Tibial nerve (tissue), 4 donors: ENCODE data around the gene EHHADH. TPM values are rescaled to one million over a fixed set of nuclear protein-coding genes. Genes with fewer than 3 reads are reported as not detected.

ENCODE experiments used
- DNase-seq, 2 donors: peaks; one replicate each; pipeline ENCODE4 v3.0.0-alpha.2; 2019; ENCODE audit warnings: low spot score in 2 of 2
- H3K27ac ChIP-seq, 4 donors: fragments of 200-600 bp; sonication (generic) in 3 of 4; one replicate each; pipeline ENCODE4 v1.5.1; 2017 to 2019; ENCODE audit warnings: mild to moderate bottlenecking in 1 of 4
- H3K27me3 ChIP-seq, 2 donors: fragments of 200-600 bp; sonication (generic) in 1 of 2; one replicate each; pipeline versions ENCODE4 v1.5.1 to v1.6.0; 2017 to 2019
- H3K36me3 ChIP-seq, 3 donors: fragments of 200-600 bp; sonication (generic); one replicate each; pipeline ENCODE4 v1.5.1; 2018 to 2019
- H3K4me1 ChIP-seq, 4 donors: fragments of 200-600 bp; sonication (generic) in 3 of 4; one replicate each; pipeline ENCODE4 v1.5.1; 2017 to 2019
- H3K4me3 ChIP-seq, 4 donors: fragments of 200-600 bp; sonication (generic) in 3 of 4; one replicate each; pipeline ENCODE4 v1.5.1; 2017 to 2019; ENCODE audit warnings: mild to moderate bottlenecking in 1 of 4, moderate library complexity in 1 of 4
- H3K9me3 ChIP-seq, 4 donors: fragments of 200-600 bp; sonication (generic) in 3 of 4; one replicate each; pipeline ENCODE4 v1.5.1; 2017 to 2019
- EP300 ChIP-seq, 2 donors: sonication (generic); formaldehyde crosslinking; IDR thresholded peaks; one replicate each; pipeline ENCODE4 v1.6.1; 2017; ENCODE audit warnings: antibody characterized with exemption in 2 of 2, mild to moderate bottlenecking in 1 of 2
- POLR2A ChIP-seq, 2 donors: fragments of 450-650 bp; IDR thresholded peaks; one replicate each; pipeline ENCODE4 v1.6.1; 2017; ENCODE audit warnings: antibody characterized with exemption in 2 of 2, mild to moderate bottlenecking in 2 of 2, moderate library complexity in 2 of 2
- WGBS, 2 donors: methylation state at CpG; one replicate each; pipeline ENCODE4 v1.1.5; 2018; 5-methylcytosine and 5-hydroxymethylcytosine counted together
- total RNA-seq, 4 donors: library from RNA; depleted of rRNA; stranded (reverse); fragments of >200 nt; gene quantifications; one replicate each; pipeline ENCODE4 v1.1.0, GENCODE V29; 2016
- TF ChIP-seq, protein P1 (sequence below), 5 experiments: fragments of 200-600 bp in 3 of 5; fragments of 450-650 bp in 2 of 5; sonication (generic) in 3 of 5; IDR thresholded peaks; one replicate each; pipeline ENCODE4 v1.5.1; 2016 to 2019; ENCODE audit warnings: antibody characterized with exemption in 5 of 5, mild to moderate bottlenecking in 3 of 5, moderate library complexity in 2 of 5

The EHHADH gene
- total RNA-seq, 4 donors from 2014 or later = 3.1 to 5.2 (median 4.1) TPM

DNA sequence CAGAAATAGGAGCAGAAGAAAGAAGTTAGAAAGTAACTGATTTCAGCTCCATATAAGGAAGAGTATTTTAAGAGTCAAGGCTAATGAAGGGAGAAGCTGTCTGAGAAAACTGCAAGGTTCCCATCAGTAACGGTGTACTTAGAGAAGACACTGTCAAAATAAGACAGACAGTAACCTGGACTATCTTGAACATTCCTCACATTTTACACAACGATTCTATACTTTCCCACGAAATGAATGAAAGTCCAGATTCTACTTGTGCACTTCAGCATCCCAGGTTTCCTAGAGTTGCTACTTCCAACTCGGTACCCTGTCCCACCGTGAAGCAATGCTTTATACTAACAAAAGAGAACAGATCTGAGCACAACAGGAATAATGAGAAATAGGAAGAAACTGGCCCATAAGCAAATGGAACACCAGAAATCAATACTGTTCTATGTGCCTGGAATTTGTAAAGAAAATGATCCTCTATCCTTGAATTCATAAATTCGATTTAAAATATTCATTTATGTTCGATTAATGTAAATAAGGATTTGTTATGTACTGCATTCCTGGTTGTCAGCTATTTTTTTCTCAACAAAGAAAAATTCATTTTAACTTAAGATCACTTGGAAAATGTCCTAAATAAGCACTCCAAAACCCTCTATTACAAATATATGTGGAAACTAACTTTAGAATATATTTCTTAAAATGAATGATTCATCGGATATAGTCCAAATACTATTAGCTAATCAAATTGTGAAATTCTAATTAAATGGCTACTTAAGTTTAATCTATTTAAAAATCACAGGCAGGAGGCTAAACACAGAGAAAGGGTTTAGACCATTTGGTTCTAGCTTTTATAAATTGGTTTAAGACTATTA, 102.5 kb downstream of the EHHADH start:
- WGBS, 2 donors = 47 to 50% methylated on average over 8 of the region's 8 CpGs
- Histone ChIP-seq H3K36me3 (no peaks in the 10 kb centered on the region), H3K27me3 (no peaks in the 10 kb centered on the region), H3K9me3 (no peaks in the 10 kb centered on the region), H3K4me3 (peak overlapping the region in 3 of 4 donors; percentile 53 to 78 (median 64)), H3K27ac (peak overlapping the region in 3 of 4 donors; percentile 84 to 97 (median 86)), H3K4me1 (peaks cover 0 to 51% (median 7%) of the 10 kb centered on the region in 4 donors)
- no peak for DNase-seq
- TF ChIP-seq EP300 (IDR thresholded peaks at IDR 0.05) = no peak
- TF ChIP-seq, protein P1, sequence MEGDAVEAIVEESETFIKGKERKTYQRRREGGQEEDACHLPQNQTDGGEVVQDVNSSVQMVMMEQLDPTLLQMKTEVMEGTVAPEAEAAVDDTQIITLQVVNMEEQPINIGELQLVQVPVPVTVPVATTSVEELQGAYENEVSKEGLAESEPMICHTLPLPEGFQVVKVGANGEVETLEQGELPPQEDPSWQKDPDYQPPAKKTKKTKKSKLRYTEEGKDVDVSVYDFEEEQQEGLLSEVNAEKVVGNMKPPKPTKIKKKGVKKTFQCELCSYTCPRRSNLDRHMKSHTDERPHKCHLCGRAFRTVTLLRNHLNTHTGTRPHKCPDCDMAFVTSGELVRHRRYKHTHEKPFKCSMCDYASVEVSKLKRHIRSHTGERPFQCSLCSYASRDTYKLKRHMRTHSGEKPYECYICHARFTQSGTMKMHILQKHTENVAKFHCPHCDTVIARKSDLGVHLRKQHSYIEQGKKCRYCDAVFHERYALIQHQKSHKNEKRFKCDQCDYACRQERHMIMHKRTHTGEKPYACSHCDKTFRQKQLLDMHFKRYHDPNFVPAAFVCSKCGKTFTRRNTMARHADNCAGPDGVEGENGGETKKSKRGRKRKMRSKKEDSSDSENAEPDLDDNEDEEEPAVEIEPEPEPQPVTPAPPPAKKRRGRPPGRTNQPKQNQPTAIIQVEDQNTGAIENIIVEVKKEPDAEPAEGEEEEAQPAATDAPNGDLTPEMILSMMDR (IDR thresholded peaks at IDR 0.05) = no peak
- TF ChIP-seq POLR2A (IDR thresholded peaks at IDR 0.05) = no peak

- H3K4me1 ChIP-seq = peaks cover 0 to 51% (median 7%) of the 10 kb centered on the region in 4 donors
- no peaks in the 10 kb centered on the region for H3K36me3 ChIP-seq
- WGBS, 2 donors = 57 to 80% methylated on average over 1 of the region's 1 CpG
- H3K9me3 ChIP-seq = no peaks in the 10 kb centered on the region
- TF ChIP-seq EP300 (IDR thresholded peaks at IDR 0.05) (no peak), POLR2A (IDR thresholded peaks at IDR 0.05) (no peak)
- TF ChIP-seq, protein P1 (IDR thresholded peaks at IDR 0.05) = no peak
- H3K27ac ChIP-seq = peak overlapping the region in 1 of 4 donors; percentile 31
- peak overlapping the region in 1 of 4 donors; percentile 64 for H3K4me3 ChIP-seq
- no peaks in the 10 kb centered on the region for H3K27me3 ChIP-seq
- no peak for DNase-seq
These were observed 103.3 kb downstream of the EHHADH start for GRCh38 chr3:185150561-185150960.

DNA sequence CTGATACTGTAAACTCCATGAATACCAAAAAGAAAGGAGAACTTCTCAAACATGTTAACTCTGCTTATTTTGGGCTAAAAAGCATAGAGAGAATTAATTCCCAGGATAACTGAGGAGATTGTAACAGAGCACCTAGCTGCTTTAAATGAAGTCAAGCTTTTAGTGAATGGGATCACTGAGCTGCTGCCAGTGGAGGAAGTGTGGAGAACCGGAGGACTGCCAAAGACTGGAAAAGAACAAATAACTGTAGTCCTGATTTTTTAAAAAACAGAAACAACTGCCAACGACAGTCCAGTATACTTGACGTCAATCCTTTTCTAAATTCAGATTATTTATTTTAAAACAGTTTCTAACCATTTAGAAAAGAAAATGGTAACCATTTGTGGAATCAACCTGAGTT, 104.3 kb downstream of the EHHADH start:
- Histone ChIP-seq H3K27me3 (no peaks in the 10 kb centered on the region), H3K9me3 (no peaks in the 10 kb centered on the region), H3K4me3 (no peak overlapping the region), H3K27ac (no peak overlapping the region), H3K4me1 (peaks cover 0 to 46% (median 7%) of the 10 kb centered on the region in 4 donors), H3K36me3 (no peaks in the 10 kb centered on the region)
- TF ChIP-seq POLR2A (IDR thresholded peaks at IDR 0.05) = no peak
- TF ChIP-seq, protein P1 (IDR thresholded peaks at IDR 0.05) = no peak
- 18 to 25% methylated on average over 3 of the region's 3 CpGs for WGBS, 2 donors
- no peak for DNase-seq

DNA sequence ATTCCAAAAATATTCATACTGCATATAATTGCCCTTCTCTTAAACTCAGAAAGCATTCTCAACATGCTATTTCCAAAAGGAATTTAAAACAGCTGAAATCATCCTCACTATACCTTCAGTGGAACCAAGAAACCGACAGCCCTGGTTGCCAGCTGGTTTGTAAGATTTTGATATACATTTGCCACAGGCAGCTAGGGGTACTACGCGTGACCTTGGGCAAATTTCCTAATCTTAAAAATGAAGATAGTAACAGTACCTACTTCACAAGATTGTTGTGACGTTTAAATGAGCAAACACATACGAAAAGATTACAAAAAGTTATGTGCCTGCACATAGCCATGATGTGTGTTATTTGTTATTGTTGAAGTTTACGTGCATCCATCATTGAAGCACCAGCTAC, 108.3 kb downstream of the EHHADH start:
- TF ChIP-seq POLR2A (IDR thresholded peaks at IDR 0.05) (no peak), EP300 (IDR thresholded peaks at IDR 0.05) (no peak)
- TF ChIP-seq, protein P1 (IDR thresholded peaks at IDR 0.05) = no peak
- WGBS, 2 donors = 92 to 95% methylated on average over 6 of the region's 6 CpGs
- DNase-seq = no peak
- no peaks in the 10 kb centered on the region for H3K36me3 ChIP-seq
- no peaks in the 10 kb centered on the region for H3K9me3 ChIP-seq
- H3K4me3 ChIP-seq = no peak overlapping the region
- H3K4me1 ChIP-seq = peaks cover 0 to 13% (median 0%) of the 10 kb centered on the region in 4 donors
- H3K27me3 ChIP-seq = no peaks in the 10 kb centered on the region
- H3K27ac ChIP-seq = no peak overlapping the region

DNA sequence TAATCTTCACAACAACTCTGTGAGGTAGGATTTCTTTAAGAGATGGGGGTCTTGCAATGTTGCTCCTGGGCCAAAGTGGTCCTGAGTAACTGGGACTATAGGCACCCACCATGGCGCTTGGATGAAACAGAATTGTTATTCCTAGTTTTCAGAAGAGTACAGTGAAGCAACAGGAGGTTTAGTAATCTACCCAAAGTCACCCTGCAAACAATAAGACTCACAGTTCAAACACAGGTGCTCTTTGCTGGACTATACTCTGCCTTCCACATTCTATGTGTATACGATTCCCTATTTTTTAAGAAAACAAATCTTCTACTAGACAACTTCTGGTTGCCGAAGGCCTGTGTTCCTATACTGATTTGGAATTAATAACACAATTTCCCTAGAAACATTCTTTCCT, 109.1 kb downstream of the EHHADH start:
- DNase-seq = no peak
- 93 to 94% methylated on average over 3 of the region's 3 CpGs for WGBS, 2 donors
- Histone ChIP-seq H3K4me3 (no peak overlapping the region), H3K36me3 (no peaks in the 10 kb centered on the region), H3K27ac (no peak overlapping the region), H3K4me1 (peaks cover 0 to 5% (median 0%) of the 10 kb centered on the region in 4 donors), H3K9me3 (no peaks in the 10 kb centered on the region), H3K27me3 (no peaks in the 10 kb centered on the region)
- TF ChIP-seq, protein P1 (IDR thresholded peaks at IDR 0.05) = no peak
- TF ChIP-seq EP300 (IDR thresholded peaks at IDR 0.05) = no peak
- TF ChIP-seq POLR2A (IDR thresholded peaks at IDR 0.05) = no peak
